Right lung (tissue), 5 donors: Measurements from ENCODE around the gene PPP2R1B. TPM values are rescaled to one million over a fixed set of nuclear protein-coding genes. Genes with fewer than 3 reads are reported as not detected.
A peak's percentile ranks its signal among the peaks of the same experiment; 100 is the strongest.
"Not testable (repeated sequence)": the region's sequence is repeated elsewhere in the genome, so short reads cannot be mapped to it uniquely, and the experiment has no call there.

ENCODE experiments used
- DNase-seq, 2 donors: peaks; one replicate each; pipeline ENCODE4 v3.0.0-alpha.2; 2013
- polyA plus RNA-seq, 5 donors: library from polyadenylated mRNA; unstranded; fragments of 120-200 nt; gene quantifications; one replicate each; pipeline versions ENCODE4 v1.2.1 to v1.2.3, GENCODE V29; 2013; ENCODE audit warnings: inconsistent platforms in 1 of 5, low replicate concordance in 1 of 5; ENCODE audit not compliant: insufficient read length in 5 of 5, insufficient read depth in 1 of 5

The PPP2R1B gene
- polyA plus RNA-seq, 5 donors: 20.6 to 32.4 (median 27.8) TPM

DNA sequence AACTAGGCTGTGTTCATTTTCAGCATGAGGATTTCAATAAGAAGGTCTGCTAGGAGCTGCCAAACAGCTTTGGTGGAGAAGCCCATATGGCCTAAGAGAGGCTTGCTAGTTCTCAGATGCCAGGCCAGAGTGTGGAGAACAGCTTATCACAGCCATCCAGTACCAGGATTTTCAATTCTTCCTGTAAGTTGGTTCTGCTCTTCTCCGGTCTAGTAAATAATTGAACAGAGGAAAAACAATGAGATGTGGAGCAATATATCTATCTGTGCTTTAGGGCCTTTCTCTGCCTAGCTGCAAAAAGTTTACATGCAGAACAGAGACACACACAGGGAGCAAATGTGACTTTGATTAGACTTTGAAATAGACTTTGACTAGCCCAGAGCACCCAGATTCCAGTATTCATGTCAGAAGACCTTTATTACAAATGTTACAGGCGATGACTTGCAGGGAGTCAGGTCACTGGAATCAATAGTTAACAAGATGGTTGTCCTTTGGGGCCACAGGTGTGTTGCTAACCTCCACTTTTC is 19.8 kb upstream of the PPP2R1B start:
- no peak for DNase-seq

DNA sequence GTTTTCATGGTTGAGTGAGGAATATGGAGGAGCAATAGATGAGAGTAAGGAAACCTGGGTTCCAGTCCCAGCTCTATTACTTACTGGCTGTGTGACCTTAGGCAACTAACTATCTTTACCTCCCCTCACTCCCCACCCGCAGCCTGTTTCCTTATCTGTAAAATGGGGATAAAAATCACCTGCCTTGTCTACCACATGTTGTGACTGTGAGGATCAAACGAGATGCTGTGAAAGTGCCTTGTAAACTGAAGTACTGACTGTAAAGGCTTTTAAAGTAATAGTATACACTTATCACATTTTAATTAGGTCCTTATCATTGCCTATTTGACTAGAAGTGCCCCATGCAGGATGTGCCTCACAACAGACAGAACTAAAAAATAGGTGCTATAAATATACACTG is 18.9 kb upstream of the PPP2R1B start:
- no peak for DNase-seq

DNA sequence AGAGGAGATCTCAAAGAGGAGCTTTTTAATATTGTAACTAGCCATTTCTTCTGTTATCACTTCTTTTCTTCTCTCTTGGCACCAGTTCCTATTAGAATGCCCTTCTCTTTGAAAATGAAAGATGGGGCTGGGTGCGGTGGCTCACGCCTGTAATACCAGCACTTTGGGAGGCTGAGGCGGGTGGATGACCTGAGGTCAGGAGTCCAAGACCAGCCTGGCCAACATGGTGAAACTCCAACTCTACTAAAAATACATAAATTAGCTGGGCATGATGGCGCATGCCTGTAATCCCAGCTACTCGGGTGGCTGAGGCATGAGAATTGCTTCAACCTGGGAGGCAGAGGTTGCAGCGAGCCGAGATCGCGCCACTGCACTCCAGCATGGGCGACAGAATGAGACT is 18.1 kb upstream of the PPP2R1B start:
- not testable (repeated sequence) for DNase-seq

DNA sequence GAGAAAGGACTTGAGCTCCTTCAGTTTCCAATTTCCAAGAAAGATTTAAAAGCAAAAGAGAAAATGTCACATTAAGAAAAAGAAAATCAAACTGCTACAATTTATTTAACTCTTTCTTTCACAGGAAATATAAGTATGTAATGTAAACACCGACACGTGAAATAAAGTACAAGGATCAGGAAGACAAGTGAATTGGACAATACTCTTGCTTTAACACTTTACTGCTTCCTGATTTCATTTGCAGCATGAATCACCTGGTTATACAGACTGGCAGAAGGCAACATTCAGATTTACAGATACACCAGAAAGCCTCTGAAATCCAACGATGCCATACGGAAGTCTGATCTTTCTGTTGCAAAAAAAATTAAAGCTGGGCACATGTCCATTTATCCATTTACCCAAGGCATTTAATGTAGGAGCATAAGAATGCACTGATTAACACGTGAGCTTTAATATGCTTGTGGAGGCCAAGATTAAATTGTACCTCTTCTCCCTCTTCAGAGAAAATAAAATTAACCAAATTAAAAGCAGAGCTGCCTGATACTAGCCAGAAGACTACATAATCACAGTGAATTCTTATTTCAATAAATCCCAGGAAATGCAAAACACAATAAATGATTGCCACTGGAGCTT is 16.0 kb upstream of the PPP2R1B start:
- DNase-seq: no peak

DNA sequence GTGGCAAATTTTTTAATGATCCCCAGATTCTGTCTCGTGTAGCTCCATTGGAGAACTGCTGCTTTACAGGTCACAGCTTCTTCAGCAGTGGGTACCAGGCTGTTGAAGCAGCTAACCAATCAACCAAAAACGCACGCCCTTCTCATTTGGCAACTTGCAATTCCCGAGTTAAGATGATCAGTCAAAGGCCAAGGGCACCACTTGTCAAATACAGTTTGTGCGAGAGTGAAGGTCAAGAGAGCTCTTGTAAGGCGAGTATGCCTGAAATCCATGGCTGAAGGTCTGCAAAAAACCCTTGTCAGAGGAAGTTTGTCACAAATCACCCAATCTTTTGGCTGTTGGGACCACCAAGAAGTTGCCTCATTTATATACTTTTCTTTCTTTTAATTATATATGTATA is 12.9 kb upstream of the PPP2R1B start:
- DNase-seq: no peak

DNA sequence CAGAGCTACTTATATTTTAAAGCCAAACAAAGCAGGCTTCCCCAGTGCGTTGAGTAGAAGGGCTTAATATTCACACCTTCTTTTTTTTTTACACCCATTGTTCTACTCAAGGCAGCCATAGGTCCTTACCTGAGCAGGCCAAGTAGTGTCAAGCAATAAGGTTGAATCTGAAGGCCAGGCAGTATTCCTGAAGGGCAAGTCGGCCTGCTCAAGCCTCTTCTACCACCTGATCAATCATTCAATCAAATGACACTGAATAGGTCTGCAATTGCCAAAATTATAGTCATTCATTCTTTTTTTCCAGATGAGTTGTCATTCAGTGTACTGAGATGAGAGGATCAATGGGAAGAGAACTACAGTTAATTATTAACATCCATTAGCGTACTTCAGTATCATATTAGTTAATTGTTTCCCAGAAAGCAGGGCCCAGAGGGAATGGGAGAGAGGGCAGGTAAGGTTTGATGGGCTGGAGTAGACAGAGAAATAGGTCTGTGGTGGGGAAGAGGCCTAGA is 11.9 kb upstream of the PPP2R1B start:
- no peak for DNase-seq

DNA sequence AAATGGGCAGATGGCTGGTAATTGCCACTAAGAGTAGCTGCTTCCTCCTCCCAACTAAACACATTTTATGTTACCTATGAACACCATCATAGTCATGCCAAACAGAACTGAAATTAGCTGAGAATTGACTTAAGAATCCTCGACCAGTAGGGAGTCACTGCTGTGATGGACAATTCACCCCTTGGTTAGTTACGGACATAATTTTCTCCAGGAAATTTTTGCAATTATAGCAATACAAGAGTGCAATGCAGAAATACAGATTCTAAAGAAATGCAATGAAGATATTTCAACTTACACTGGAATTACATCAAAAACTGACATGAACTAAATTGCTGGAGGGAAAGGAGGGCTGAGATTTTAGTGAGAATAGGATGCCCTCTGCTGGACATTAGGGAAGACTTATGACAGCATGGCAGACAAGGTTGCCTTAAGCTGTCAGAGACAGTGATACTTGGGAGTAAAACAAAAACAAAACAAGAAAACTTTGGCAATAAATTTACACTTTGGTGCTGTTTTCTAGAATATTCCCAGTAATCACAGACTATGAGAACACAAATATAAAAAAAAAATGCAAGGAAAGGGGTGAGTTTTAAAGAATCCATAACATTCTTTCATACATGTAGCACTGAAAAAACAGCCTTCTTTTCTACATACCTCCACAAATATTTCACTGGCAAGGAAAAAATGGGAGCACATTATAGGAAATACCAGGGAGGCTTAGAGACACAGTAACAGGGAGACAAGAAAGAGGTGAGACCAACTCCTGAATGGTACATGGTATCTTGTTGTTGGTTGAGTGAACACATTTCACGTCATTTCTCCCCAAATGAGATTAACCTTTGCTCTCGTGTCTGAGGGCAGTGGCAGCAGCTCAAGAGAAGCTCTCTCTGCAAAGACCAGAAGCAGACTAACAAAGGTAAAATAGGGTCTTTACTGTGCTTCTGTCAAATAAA is 11.2 kb upstream of the PPP2R1B start:
- DNase-seq: peak; percentile 59 to 74

DNA sequence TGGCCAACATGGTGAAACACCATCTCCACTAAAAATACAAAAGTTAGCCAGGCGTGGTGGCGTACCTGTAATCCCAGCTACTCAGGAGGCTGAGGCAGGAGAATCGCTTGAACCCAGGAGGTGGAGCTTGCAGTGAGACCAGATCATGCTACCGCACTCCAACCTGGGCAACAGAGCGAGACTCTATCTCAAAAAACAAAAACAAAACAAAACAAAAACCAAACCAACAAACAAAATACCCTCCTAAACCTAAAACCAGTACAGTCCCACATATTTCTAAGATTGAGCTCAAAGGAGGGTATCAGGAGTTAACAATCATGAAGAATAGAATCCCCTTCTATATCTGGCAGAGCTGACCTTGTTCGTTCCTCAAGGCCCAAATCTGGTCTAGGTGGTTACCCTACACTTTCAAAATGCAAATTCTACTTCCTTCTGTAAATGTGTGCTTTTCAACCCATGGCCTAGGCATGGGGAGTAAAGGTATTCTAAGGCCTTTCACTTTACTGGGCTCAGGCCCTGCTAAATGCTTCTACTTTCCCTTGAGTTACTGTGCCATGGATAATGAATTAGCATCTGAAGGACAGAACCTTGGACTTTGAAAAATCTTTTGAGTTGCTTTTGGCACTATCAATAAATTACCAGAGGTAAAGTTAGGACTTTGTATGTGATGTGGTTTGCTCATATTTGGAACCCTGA is 10.4 kb upstream of the PPP2R1B start:
- DNase-seq: no peak

DNA sequence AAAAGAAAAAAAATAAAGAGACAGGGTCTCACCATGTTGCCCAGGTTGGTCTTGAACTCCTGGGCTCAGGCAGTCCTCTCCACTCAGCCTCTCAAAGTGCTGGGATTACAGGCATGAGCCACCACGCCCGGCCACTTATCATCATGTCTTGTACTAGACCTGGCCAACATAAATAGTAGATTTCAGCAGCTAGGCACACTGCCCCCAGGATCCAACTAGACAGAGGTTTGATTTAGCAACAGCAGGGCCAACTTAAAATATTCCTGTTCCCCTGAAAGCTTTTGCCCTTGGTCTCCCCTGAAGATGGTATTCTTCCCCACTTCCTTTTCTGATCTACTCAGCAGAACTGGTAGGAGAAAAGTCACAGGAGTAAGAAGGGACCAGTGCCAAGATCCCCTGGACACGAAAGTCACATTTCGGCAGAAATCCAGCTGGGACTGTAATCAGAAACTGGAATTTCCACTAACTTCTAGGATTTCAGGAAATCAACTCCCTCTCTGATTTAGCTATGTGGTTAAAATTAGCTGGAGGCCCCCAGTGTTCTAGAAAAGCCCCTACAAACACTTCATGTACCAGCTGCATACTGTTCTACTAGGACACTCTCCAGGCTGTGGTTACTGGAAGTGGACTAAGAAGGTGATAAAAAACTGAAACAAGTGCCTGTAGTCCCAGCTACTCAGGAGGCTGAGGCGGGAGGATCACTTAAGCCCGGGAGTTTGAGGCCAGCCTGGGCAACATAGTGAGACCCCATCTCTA is 8.9 kb upstream of the PPP2R1B start:
- DNase-seq: peak; percentile 66 to 73

DNA sequence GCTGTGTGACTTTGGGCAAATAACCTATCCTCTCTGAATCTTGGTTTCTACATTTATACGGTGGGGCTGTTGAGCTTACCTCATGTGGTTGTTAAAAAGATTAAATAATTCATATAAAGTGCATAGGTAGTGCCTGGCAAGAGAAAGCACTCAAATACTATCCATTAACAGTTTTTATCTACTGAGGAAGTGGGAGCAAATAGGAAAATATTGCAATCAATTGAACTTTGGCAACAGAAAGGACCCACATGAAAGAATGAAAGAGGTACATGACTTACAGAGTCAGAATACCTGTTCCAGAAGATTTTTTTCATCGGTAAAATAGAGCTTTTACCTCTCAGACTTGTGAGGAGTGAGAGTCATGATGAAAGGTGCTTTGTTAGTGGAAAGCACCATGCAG is 6.3 kb upstream of the PPP2R1B start:
- no peak for DNase-seq

DNA sequence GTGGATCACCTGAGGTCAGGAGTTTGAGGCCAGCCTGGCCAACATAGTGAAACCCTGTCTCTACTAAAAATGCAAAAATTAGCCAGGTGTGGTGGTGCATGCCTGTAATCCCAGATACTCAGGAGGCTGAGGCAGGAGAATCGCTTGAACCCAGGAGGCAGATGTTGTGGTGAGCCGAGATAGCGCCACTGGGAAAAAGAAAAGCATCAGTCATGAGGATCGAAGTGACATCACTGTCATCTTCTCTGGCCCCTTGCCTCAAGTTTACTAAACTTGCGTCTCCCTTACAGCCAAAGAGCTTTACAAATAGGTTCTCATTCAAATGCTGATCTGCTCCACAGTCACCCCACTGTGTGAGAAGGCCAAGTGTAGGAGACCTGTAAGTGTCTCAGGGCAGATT is 5.0 kb upstream of the PPP2R1B start:
- not testable (repeated sequence) for DNase-seq

DNA sequence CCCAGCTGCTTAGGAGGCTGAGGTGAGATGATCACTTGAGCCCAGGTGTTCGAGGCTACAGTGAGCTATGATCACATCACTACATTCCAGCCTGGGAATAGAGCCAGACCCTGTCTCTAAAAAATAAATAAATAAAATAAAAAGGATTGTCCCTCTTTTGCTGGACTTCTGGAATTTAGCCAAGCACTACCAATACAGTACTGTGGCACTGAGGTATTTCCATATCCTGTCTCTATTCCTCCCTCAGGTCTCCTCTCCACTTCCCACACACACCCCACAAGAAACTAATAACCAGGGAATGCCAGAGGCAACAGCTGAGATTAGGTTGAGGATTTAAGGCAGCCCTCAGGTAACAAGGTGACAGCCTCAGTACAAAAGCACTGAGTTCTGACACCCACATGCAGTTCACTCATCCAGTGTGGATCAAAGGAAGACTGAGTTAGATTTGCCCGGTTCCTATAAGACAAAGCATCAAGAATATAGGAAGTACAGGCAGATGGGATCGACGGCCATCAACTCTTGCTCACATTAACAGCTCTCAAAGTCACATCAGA is 4.5 kb upstream of the PPP2R1B start:
- DNase-seq: no peak

DNA sequence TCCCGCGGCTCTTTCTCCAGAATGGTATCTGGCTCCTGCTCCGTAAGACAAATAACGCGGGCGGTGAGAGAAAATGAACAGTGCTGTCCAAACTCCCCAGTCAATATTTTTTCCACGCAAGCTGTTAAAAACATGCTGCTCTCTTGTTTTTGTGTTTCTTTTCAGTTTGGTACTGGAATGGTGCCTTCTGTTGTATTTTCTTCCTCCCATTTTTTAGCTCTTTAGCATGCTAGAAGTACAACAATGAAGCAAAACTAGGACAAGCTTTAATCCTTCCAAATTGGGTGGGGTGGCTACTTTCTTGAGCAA is 599 bp upstream of the PPP2R1B start:
- DNase-seq: no peak

DNA sequence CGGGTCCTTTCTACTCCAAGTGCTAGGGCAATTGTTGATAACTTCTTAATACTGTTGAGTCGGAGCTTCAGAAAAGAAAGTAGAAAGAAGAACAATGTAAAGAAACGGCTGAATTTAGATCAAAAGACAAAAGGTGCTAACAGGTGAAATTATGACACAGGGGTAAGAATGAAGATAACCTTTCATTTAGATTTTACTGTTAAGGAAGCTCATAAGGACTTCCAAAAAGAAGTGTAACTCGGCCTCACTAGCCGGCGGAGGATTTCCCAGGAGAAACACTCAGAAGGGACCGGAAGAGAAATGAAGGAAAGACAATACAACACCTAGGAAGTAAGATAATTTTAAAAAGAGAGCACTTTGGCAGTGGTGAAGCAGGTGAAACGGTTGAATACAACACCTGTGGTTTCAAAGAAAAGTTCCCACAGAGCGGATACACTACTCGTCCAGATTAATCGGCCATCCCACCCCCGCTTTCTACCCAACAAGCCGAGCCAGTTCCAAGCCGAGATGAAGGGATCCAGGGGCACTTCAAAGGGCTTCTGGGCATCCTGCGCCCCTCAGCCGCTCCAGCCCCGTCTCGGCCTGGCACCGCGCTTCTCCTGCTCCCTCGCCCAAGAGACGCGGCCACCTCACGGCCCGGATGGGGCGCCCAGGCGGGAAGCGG is 737 bp downstream of the PPP2R1B start:
- DNase-seq: no peak

DNA sequence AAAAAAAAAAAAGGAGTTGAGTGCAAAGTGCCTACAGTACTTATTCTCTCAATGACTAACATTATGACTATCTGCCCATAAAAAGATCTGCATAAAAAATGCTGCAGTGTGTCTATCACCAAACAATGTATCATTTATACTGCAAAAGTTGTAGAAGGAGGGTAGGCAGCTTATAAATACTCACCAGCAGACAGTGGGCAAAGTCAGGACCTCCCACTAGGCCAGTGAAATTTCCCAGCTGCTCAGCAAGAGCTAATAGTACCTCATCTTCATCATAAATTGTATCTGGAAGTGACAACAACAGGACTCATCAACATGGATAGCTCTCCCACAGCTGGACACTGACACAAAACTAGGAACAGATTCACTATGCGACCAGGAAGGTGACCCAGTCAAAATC is 1.6 kb downstream of the PPP2R1B start:
- no peak for DNase-seq

DNA sequence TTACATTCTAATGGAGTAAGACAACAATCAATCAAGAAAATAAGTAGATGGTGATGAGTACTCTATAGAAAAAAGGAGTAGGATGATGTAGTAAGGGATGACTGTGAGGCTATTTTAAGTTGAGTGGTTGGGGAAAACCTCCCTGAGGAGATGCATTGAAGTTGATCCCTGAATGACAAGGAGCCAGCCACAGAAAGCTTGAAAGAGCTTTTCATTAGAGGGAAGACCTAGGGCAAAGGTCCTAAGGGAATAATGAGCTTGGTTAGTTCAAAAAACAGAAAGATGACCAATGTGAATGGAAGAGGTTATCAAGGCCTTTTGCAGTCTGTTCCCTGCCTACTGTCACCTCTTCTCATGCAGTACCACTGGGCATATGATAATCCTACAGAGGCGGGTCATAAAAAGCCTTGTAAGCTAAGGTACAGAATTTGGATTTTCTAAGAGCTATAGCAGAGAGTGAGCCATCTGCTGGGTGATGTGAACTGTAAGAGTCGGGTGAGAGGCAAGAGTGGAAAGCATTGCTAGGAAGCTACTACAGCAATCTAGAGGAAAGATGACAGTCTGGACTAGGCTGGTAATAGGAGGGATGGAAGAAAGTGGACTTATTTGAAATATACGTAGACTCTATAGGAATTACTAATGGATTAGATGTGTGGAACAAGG is 3.1 kb downstream of the PPP2R1B start:
- no peak for DNase-seq

DNA sequence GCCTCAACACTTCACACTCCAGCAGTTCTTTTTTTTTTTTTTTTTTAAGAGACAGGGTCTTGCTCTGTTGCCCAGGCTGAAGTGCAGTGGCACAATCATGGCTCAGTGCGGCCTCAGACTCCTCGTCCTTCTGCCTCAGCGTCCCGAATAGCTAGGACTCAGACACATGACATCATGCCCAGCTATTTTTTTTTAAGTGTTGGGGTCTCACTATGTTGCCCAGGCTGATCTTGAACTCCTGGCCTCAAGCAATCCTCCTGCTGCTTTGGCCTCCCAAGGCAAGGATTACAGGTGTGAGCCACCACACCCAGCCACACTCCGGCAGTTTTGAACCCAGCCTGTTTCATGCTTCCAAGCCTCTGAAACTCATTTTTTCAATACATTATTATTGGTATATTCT is 3.7 kb downstream of the PPP2R1B start:
- no peak for DNase-seq

DNA sequence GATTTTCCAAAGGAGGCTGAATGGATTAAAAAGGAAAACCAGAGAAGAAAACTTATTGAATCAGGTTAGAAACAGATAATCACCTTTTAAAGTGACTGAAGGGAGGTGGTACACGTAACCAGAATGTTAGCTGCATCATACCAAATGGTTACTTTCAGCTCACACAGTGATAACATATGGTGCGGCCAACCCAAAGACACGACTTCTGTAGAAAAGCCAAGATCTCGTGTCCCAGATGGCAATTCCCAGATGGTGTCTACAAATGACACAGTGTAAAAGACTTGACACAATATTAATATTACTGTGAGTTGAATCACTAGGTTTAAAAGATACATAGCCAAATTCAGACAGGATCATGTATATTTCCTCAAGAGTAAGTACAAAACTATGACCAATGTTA is 5.2 kb downstream of the PPP2R1B start:
- DNase-seq: peak in 1 of 2 donors; percentile 28

DNA sequence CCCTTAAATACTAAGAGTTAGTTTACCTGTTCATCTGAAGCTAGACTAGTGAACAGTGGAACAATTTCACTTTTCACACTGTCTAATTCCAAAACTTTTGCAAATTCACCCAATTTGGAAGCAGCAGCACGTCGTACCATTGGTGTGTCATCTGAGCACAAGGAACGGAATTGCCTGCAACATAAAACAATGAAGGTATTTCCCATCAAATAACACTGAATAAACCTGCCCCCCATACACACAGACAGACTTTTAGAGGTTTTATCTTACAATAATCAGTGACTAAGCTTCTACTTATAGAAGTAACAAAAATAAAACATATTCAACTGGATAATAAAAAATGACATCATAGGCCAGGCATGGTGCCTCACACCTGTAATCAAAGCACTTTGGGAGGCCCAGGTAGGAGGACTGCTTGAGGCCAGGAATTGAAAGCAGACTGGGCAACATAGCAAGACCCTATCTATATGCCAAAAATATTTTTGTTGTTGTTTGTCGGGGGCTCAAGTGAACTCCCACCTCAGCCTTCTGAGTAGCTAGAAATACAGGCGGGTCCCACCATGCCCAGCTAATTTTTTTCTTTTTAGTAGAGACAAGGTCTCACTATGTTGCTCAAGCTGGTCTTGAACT is 6.3 kb downstream of the PPP2R1B start:
- no peak for DNase-seq

DNA sequence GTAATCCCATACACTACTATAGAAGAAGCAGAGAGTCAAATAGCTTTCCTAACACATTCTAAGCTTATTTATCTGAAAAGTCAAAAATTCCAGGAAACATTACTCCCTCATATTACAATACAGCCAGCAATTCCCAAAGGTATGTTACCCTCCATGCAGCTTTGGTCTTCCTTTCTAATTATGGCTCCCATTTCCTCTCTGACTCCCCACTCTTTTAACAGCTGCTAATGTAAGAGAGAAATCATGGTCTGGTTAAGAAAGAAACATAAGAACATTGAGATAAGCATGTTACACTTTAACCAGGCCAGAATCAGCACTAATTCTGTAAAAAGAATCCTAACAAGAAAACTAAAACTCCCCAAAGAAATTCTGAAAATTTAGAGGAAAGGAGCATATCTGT is 6.8 kb downstream of the PPP2R1B start:
- DNase-seq: no peak
